Rectal smooth muscle tissue (tissue), 1 donor: ENCODE measurements around the gene BCAS2.

Experiments used
- H3K27ac ChIP-seq: one replicate; pipeline ENCODE4 v1.7.0; 2013; ENCODE audit warnings: low read depth, low read length, inconsistent platforms
- H3K27me3 ChIP-seq: one replicate; pipeline ENCODE4 v1.7.0; 2013; ENCODE audit warnings: low read length; ENCODE audit not compliant: control insufficient read depth, insufficient read depth
- H3K36me3 ChIP-seq: one replicate; pipeline ENCODE4 v1.7.0; 2013; ENCODE audit warnings: low read length; ENCODE audit not compliant: control insufficient read depth, insufficient read depth
- H3K4me1 ChIP-seq: one replicate; pipeline ENCODE4 v1.7.0; 2013; ENCODE audit warnings: low read length; ENCODE audit not compliant: control insufficient read depth, insufficient read depth
- H3K4me3 ChIP-seq: one replicate; pipeline ENCODE4 v1.7.0; 2013; ENCODE audit warnings: low read length
- H3K9ac ChIP-seq: one replicate; pipeline ENCODE4 v1.7.0; 2013; ENCODE audit warnings: low read length

Gene BCAS2

DNA sequence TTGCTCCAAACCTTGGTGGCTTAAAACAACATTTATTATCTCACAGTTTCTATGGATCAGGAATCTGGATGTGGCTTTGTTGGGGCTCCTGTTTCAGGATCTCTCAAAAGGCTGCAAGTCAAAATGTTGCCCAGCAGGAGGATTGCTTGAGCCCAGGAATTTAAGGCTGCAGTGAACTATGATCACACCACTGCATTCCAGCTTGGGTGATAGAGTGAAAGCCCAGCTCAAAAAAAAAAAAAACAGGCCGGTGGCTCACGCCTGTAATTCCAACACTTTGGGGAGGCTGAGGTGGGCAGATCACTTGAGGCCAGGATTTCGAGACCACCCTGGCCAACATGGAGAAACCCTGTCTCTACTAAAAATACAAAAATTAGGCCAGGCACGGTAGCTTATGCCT is 30.0 kb downstream of the BCAS2 start:
- Histone ChIP-seq H3K9ac (no peak overlapping the region), H3K4me1 (no peaks in the 10 kb centered on the region), H3K4me3 (no peak overlapping the region), H3K27me3 (no peaks in the 10 kb centered on the region), H3K36me3 (no peaks in the 10 kb centered on the region), H3K27ac (no peak overlapping the region)

DNA sequence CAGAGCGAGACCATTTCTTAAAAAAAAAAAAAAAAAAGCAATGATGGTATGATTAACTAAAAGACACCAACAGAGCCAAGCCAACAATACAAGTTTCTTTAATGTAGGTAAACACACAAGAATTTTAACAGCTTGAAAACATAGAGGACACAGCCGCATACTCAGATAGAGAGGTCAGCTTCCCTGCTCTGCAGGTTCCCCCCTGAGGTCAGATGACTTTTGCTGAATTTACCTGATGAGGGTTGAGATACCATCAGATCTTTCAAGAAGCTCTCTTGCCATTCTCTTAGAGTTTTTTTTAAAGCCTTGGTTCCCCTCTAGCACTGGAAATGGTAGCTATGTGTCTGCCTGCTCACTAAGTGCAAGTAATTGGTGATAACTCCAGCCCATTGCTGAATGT is 31.1 kb downstream of the BCAS2 start:
- H3K4me1 ChIP-seq: no peaks in the 10 kb centered on the region
- H3K27me3 ChIP-seq: no peaks in the 10 kb centered on the region
- no peak overlapping the region for H3K4me3 ChIP-seq
- no peak overlapping the region for H3K9ac ChIP-seq
- no peak overlapping the region for H3K27ac ChIP-seq
- H3K36me3 ChIP-seq: no peaks in the 10 kb centered on the region

DNA sequence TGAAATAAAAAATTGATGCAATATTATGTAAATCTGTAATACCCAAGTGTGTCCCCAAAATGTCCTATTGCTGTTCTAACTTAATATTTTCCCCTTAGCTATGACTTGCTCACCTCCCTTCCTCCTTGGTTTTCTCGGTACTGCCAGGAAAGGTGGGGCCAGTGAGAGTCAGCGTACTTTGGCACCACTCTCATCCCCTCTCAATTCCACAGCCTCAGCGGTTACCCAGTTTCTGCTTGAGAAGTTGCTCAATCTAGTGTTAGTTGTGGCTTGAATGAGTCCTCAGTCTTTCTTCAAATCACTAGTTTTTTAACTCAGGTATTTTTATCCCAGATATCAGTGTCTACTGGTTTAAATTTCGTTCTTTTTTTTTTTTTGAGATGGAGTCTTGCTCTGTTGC is 32.3 kb downstream of the BCAS2 start:
- no peak overlapping the region for H3K27ac ChIP-seq
- H3K4me3 ChIP-seq: no peak overlapping the region
- no peak overlapping the region for H3K9ac ChIP-seq
- H3K36me3 ChIP-seq: no peaks in the 10 kb centered on the region
- H3K4me1 ChIP-seq: no peaks in the 10 kb centered on the region
- H3K27me3 ChIP-seq: no peaks in the 10 kb centered on the region

DNA sequence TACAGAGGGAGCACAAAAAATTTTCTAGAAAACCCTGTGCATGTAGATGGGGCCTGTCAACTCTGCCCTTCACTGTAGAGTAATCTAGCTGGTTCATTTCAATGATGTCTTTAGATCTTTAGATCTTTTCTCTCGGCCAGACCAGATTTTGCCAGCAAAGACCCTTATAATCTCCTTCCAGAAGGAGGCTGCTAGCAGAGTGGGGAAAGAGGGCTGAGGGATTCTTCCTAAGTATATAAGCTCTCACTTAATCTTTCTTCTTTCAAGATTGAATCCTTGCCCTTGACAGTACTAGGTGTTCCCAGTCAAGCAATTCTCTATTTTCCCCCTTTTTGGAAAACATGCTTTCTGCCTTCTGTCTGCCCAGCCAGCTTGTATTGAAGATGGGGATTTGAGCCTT is 34.3 kb downstream of the BCAS2 start:
- no peak overlapping the region for H3K9ac ChIP-seq
- no peaks in the 10 kb centered on the region for H3K36me3 ChIP-seq
- H3K4me3 ChIP-seq: no peak overlapping the region
- H3K27ac ChIP-seq: no peak overlapping the region
- H3K4me1 ChIP-seq: no peaks in the 10 kb centered on the region
- H3K27me3 ChIP-seq: no peaks in the 10 kb centered on the region

DNA sequence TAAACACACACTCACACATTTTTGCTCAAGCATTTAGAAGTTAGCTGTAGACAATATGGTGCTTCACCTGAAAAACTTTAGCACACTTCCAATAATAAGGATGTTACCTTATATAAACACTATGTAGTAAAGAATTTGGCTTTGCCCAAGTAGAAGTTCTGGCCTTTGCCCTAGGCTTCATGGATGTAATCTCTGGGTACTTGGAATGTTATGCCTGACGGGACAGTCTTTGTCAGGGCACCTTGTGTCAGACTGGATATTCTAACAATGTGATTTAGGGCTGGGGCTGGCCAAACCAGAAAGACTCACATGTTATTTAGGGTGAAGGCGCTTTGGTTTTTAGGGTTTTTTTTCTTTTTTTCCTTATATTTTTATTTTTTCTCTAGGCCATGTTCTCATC is 35.6 kb downstream of the BCAS2 start:
- no peak overlapping the region for H3K4me3 ChIP-seq
- no peaks in the 10 kb centered on the region for H3K4me1 ChIP-seq
- H3K27me3 ChIP-seq: no peaks in the 10 kb centered on the region
- H3K9ac ChIP-seq: no peak overlapping the region
- H3K27ac ChIP-seq: no peak overlapping the region
- no peaks in the 10 kb centered on the region for H3K36me3 ChIP-seq

DNA sequence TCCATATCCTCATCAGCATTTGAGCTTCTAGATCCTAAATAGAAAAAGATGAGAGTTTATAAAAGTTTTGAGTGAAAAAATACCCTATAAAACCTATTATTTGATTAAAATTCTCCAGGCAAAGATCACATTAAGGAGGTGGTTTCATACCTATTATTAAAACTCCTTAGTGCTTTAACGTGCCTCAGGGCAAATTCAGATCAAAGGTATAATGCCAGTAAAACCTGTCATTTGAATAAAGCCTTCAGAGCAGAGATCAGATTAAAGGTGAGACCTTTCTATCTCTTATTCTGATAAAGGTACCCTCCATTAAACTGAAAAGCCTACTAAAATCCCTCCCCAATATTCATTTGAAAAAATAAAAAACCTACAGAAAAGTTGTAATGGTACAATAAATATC is 36.1 kb downstream of the BCAS2 start:
- no peaks in the 10 kb centered on the region for H3K4me1 ChIP-seq
- no peak overlapping the region for H3K27ac ChIP-seq
- no peaks in the 10 kb centered on the region for H3K27me3 ChIP-seq
- H3K36me3 ChIP-seq: no peaks in the 10 kb centered on the region
- no peak overlapping the region for H3K9ac ChIP-seq
- H3K4me3 ChIP-seq: no peak overlapping the region

DNA sequence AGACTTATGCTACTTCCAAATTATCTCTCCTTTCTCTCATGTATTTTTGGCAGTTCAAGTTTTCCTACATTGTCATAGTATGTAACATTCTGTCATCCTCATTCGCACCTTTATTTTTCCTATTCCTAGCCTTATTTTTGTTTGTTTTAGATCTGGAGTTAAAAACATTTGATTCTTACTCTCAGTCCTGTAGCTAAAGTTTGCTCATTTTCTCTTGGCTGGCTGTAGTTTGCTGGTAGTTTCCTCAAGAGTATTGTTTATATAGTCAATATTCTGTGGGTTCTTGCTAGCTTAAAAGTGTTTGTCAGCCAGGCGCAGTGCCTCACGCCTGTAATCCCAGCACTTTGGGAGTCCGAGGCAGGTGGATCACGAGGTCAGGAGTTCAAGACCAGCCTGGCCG is 40.6 kb downstream of the BCAS2 start:
- no peaks in the 10 kb centered on the region for H3K27me3 ChIP-seq
- no peaks in the 10 kb centered on the region for H3K4me1 ChIP-seq
- H3K27ac ChIP-seq: no peak overlapping the region
- no peak overlapping the region for H3K9ac ChIP-seq
- no peak overlapping the region for H3K4me3 ChIP-seq
- no peaks in the 10 kb centered on the region for H3K36me3 ChIP-seq

DNA sequence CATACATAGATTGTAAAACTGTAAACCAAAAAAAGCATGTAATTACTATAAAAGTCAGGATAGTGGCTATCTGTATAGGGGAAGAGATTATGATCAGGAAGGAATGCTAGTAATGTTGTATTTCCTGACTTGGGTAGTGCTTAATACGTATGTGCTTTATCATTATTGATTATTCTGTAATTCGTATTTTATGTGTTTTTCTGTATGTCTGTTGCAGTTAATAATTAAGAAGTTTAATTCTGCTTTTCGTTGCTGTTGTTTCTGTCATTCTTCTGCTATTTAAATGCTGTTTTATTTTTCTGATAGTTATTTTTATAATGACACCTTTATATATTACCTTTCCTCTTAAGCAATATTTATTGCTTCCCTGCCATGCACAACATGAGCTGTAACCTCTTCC is 41.1 kb downstream of the BCAS2 start:
- Histone ChIP-seq H3K27me3 (no peaks in the 10 kb centered on the region), H3K27ac (no peak overlapping the region), H3K36me3 (no peaks in the 10 kb centered on the region), H3K4me1 (no peaks in the 10 kb centered on the region), H3K9ac (no peak overlapping the region), H3K4me3 (no peak overlapping the region)

DNA sequence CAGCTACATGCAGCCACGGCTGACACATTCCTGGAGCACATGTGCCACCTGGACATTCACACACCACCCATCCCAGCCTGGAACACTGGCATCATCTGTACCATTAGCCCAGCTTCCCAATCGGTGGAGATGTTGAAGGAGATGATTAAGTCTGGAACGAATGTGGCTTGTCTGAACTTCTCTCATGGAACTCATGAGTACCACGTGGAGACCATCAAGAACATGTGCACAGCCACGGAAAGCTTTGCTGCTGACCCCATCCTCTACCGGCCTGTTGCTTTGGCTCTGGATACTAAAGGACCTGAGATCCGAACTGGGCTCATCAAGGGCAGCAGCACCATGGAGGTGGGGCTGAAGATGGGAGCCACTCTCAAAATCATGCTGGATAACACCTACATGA is 45.4 kb downstream of the BCAS2 start:
- Histone ChIP-seq H3K27me3 (no peaks in the 10 kb centered on the region), H3K27ac (no peak overlapping the region), H3K9ac (no peak overlapping the region), H3K4me3 (no peak overlapping the region), H3K36me3 (no peaks in the 10 kb centered on the region), H3K4me1 (no peaks in the 10 kb centered on the region)

DNA sequence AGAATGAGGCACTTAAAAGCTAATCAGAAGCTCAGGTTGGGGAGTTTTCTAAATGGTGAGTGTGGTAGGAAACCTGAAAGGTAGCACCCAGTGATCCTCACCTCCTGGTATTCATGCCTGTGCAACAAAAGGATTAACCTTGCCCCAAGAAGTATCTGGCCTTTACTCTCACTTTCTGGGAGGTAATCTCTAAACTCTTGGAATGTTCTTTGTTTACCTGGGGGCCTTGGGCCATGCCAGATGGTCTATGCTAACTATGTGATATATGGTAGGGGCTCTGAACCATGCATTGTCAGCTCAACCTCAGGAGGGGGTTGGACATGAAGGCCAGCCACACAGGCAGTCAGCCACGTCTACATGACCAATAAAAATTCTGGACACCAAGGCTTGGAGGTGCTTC is 46.0 kb downstream of the BCAS2 start:
- Histone ChIP-seq H3K36me3 (no peaks in the 10 kb centered on the region), H3K4me3 (no peak overlapping the region), H3K9ac (no peak overlapping the region), H3K27me3 (no peaks in the 10 kb centered on the region), H3K4me1 (no peaks in the 10 kb centered on the region), H3K27ac (no peak overlapping the region)

DNA sequence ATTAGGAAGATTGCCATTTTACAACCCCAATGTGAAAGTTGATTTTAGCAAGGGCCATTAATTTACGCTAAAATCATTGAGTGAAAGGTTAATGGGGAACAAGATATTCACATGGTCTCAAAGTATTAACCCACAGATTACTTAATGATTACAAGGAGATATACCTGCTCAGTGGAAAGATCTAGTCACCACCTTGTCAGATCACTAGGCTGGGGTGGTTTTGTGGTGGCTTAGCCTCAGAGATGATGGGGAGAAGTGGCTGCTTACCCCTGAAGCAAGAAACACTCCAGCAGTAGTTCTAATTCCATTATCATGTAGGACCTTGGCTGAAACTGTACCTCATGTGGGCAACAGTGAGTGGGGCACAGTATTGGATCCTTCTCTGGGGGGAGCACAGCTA is 50.3 kb downstream of the BCAS2 start:
- H3K4me1 ChIP-seq: no peaks in the 10 kb centered on the region
- H3K4me3 ChIP-seq: no peak overlapping the region
- no peak overlapping the region for H3K27ac ChIP-seq
- no peaks in the 10 kb centered on the region for H3K27me3 ChIP-seq
- H3K36me3 ChIP-seq: no peaks in the 10 kb centered on the region
- H3K9ac ChIP-seq: no peak overlapping the region

DNA sequence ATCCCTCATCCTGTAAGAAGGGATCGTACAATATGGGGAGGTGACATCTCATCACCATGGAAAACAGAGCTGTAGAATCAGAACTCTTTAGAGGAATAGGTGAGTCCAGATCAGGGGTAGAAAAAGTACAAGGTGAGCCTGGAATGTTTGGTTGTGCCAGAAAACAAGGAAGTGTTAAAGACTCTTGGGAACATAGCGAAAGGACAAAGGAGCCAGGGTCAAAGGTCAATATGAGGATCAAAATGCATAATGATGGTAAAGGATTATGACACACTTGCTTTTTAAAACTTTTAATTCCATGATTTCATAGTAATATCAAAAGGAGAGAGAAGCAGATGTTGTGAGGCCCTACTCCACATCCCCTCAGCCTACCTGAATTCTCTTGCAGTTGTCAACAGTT is 51.2 kb downstream of the BCAS2 start:
- no peak overlapping the region for H3K27ac ChIP-seq
- no peaks in the 10 kb centered on the region for H3K4me1 ChIP-seq
- H3K9ac ChIP-seq: no peak overlapping the region
- H3K4me3 ChIP-seq: no peak overlapping the region
- no peaks in the 10 kb centered on the region for H3K27me3 ChIP-seq
- no peaks in the 10 kb centered on the region for H3K36me3 ChIP-seq

DNA sequence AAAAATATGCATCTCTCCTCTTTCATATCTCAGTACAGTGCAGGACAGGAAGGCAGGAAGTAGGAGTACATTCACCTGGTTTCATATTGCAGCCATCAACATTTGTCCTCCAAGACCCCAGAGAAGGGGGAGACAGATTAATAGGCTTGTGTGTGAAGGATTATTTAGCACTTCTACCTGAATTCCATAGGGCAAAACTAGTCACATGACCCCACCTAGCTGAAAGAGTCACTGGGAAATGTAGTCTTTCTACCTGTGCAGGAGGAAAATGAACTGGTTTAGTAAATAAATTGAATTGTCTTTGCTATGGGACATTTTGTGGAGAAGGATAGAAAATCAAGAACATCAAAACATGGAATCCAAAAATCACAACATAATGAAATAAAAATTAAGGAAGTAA is 56.5 kb downstream of the BCAS2 start:
- Histone ChIP-seq H3K27ac (no peak overlapping the region), H3K27me3 (no peaks in the 10 kb centered on the region), H3K9ac (no peak overlapping the region), H3K4me3 (no peak overlapping the region), H3K36me3 (no peaks in the 10 kb centered on the region), H3K4me1 (no peaks in the 10 kb centered on the region)

DNA sequence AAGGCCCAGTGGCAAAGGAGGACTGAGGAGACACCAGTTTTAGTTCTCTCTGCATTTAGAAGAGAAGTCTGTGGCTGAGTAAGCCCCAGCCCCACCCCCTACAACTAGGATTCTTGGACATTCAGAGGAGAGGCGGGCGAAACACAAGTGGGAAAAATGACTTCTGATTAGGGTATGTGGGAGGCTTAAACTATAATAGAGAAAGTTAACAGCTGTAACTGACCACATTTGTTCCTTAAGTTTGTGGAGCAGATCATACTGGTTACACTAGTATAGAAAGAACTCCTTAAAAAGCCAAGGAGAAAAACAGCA is 59.2 kb downstream of the BCAS2 start:
- no peak overlapping the region for H3K27ac ChIP-seq
- H3K4me1 ChIP-seq: no peaks in the 10 kb centered on the region
- no peak overlapping the region for H3K4me3 ChIP-seq
- H3K27me3 ChIP-seq: no peaks in the 10 kb centered on the region
- H3K9ac ChIP-seq: no peak overlapping the region
- no peaks in the 10 kb centered on the region for H3K36me3 ChIP-seq
